ENCODE data around the gene PFKP.

DNA sequence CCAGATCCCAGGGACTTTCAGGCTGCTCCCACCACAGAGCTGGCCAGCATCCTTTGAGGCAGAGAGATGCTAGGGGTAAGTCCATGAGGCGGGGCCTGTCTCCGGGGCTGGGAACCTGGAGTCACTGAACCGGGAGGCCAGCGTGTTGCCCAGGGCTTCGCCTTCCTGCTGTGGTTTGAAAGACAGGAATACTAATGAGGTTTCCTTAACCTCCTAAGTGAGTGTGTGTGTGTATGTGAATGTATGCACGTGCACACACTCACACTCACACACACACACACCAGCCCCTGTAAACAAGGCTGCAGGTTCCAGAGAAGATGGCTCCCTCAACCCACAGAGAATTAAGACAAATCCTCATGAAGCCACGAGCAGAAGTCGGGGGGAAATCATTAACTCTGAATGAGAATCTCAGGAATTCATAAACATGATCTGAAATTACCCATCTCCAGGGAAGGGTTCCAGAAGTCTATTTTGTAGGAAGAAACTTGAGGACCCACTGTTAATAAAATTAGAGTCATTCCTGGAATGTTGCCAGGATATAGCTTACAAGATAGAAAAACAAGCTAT, 20.3 kb upstream of the PFKP start:
- TF ChIP-seq, protein P1, sequence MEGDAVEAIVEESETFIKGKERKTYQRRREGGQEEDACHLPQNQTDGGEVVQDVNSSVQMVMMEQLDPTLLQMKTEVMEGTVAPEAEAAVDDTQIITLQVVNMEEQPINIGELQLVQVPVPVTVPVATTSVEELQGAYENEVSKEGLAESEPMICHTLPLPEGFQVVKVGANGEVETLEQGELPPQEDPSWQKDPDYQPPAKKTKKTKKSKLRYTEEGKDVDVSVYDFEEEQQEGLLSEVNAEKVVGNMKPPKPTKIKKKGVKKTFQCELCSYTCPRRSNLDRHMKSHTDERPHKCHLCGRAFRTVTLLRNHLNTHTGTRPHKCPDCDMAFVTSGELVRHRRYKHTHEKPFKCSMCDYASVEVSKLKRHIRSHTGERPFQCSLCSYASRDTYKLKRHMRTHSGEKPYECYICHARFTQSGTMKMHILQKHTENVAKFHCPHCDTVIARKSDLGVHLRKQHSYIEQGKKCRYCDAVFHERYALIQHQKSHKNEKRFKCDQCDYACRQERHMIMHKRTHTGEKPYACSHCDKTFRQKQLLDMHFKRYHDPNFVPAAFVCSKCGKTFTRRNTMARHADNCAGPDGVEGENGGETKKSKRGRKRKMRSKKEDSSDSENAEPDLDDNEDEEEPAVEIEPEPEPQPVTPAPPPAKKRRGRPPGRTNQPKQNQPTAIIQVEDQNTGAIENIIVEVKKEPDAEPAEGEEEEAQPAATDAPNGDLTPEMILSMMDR (IDR thresholded peaks at IDR 0.05; ENCODE audit: insufficient read depth, low read length, poor library complexity, severe bottlenecking), result no peak
- no peak for TF ChIP-seq EZH2phosphoT487 (conservative IDR thresholded peaks at IDR 0.05; ENCODE audit: low read length)

Data from SU-DHL-6 (cell line).